ENCODE results near the gene ROR2. TPM values are rescaled to one million over a fixed set of nuclear protein-coding genes. Genes with fewer than 3 reads are reported as not detected.

ROR2 gene
- total RNA-seq, 1 experiment from 2014 or later, result 0.84 TPM

DNA sequence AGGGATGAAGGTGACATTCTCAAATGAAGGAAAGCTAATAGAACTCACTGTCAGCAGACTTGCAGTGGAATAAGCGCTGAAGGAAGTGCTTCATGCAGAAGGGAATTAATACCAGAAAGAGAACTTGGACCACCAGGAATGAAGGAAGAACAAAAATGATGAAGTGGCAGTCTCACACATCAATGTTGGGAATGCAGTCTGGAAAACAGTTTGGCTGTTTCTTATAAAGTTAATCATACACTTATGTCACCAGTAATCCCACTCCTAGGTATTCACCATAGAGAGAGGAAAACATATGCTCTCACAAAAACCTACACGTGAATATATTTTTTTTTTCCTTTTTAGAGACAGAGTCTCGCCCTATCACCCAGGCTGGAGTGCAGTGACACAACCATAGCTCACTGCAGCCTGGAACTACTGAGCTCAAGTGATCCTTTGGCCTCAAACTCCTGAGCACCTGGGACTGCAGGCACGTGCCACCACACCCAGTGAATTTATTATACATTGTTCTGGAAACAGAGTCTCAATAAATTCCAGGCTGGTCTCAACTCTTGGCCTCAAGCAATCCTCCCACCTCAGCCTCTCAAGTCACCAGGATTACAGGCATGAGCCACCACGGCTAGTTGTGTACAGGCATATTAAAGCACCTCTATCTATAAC is 81.2 kb downstream of the ROR2 start:
- Mint-ChIP-seq H3K27ac (ENCODE audit: low read depth, unreplicated experiment) (no peak overlapping the region), H3K36me3 (ENCODE audit: insufficient read depth, unreplicated experiment) (no peaks in the 10 kb centered on the region), H3K27me3 (ENCODE audit: insufficient read depth, unreplicated experiment) (peaks cover 53% of the 10 kb centered on the region), H3K9me3 (ENCODE audit: unreplicated experiment) (no peaks in the 10 kb centered on the region), H3K4me3 (ENCODE audit: unreplicated experiment) (no peak overlapping the region), H3K4me1 (ENCODE audit: insufficient read depth, unreplicated experiment) (no peaks in the 10 kb centered on the region)
- TF ChIP-seq, protein P1, sequence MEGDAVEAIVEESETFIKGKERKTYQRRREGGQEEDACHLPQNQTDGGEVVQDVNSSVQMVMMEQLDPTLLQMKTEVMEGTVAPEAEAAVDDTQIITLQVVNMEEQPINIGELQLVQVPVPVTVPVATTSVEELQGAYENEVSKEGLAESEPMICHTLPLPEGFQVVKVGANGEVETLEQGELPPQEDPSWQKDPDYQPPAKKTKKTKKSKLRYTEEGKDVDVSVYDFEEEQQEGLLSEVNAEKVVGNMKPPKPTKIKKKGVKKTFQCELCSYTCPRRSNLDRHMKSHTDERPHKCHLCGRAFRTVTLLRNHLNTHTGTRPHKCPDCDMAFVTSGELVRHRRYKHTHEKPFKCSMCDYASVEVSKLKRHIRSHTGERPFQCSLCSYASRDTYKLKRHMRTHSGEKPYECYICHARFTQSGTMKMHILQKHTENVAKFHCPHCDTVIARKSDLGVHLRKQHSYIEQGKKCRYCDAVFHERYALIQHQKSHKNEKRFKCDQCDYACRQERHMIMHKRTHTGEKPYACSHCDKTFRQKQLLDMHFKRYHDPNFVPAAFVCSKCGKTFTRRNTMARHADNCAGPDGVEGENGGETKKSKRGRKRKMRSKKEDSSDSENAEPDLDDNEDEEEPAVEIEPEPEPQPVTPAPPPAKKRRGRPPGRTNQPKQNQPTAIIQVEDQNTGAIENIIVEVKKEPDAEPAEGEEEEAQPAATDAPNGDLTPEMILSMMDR (IDR thresholded peaks at IDR 0.05; ENCODE audit: unreplicated experiment), result no peak
- intact Hi-C loops (cut with micrococcal nuclease), result no loop called here
- ChIA-PET CTCF (interaction anchor here (0.6 kb wide), 1 partner anchor 151 kb away, joined by 3 read pairs; no protein-coding TSS in a partner anchor), POLR2A (no interaction called here)
- BruUV-seq (replicated peaks), result no TSS peak
- DNase-seq (ENCODE audit: unreplicated experiment), result no peak

DNA sequence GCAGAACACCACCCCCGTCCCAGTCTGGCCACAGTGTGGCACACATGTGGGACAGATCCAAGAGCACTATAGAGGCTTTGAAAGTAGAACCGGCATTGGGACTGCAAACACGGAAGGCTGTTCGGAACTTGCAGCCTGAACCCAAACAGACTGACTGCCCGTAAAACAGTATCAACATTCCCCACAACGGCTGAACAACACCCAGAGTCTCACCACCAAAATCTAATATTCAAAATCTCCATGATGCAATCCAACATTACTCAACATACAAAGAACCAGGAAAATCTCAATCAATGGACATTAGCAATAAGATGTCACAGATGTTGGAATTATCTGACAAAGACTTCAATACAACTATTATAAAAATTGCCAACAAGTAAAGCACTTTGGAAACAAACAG is 82.3 kb downstream of the ROR2 start:
- ChIA-PET CTCF (no interaction called here), POLR2A (no interaction called here)
- no peak for DNase-seq (ENCODE audit: unreplicated experiment)
- no peak overlapping the region for H3K4me3 Mint-ChIP-seq (ENCODE audit: unreplicated experiment)
- TF ChIP-seq, protein P1 (IDR thresholded peaks at IDR 0.05; ENCODE audit: unreplicated experiment), result no peak
- H3K9me3 Mint-ChIP-seq (ENCODE audit: unreplicated experiment), result no peaks in the 10 kb centered on the region
- H3K36me3 Mint-ChIP-seq (ENCODE audit: insufficient read depth, unreplicated experiment), result no peaks in the 10 kb centered on the region
- H3K27ac Mint-ChIP-seq (ENCODE audit: low read depth, unreplicated experiment), result no peak overlapping the region
- intact Hi-C loops (cut with micrococcal nuclease), result no loop called here
- BruUV-seq (replicated peaks), result no TSS peak
- H3K27me3 Mint-ChIP-seq (ENCODE audit: insufficient read depth, unreplicated experiment), result peaks cover 64% of the 10 kb centered on the region
- H3K4me1 Mint-ChIP-seq (ENCODE audit: insufficient read depth, unreplicated experiment), result no peaks in the 10 kb centered on the region

DNA sequence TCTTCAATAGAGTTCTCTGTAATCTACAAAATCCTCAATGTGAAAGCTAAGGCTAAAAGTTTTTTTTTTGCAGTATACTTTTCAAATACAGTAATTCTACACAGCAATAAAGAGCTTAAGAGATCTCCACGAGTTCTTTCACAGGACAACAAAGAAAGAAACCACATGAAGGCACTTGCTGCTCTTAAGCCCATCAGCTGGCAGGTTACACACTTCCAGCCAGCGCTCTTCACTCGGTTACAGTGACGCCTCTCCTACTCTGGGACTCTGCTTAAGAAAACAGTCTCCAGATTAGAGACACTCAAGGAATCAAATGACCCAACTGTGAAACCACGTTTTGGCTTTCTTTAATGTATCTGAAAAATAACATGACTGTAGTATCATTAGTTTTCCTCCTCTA is 85.0 kb downstream of the ROR2 start:
- Mint-ChIP-seq H3K4me1 (ENCODE audit: insufficient read depth, unreplicated experiment) (no peaks in the 10 kb centered on the region), H3K4me3 (ENCODE audit: unreplicated experiment) (no peak overlapping the region), H3K27me3 (ENCODE audit: insufficient read depth, unreplicated experiment) (peaks cover 49% of the 10 kb centered on the region), H3K9me3 (ENCODE audit: unreplicated experiment) (no peaks in the 10 kb centered on the region), H3K27ac (ENCODE audit: low read depth, unreplicated experiment) (no peak overlapping the region), H3K36me3 (ENCODE audit: insufficient read depth, unreplicated experiment) (no peaks in the 10 kb centered on the region)
- intact Hi-C loops (cut with micrococcal nuclease), result no loop called here
- POLR2A ChIA-PET, result no interaction called here
- DNase-seq (ENCODE audit: unreplicated experiment), result no peak
- CTCF ChIA-PET, result no interaction called here
- TF ChIP-seq, protein P1 (IDR thresholded peaks at IDR 0.05; ENCODE audit: unreplicated experiment), result no peak
- BruUV-seq (replicated peaks), result no TSS peak

DNA sequence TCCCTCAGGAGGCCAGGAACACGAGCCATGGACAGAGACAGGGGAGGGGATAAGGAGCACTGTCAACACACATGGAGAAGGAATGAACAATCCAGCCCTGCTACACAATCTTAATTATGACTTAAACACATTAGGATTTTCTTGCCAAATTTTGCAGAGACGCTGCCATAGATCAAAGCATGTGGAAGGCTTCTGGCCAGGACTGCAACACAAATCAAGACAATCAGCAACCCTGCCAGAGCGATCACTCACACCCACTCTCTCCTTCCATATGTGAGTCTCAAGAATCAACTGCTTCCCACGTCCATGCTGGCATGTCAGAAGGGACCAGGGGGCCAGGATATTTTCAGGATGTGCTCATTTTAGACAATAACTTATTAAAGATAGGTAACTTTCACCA is 85.6 kb downstream of the ROR2 start:
- peaks cover 42% of the 10 kb centered on the region for H3K27me3 Mint-ChIP-seq (ENCODE audit: insufficient read depth, unreplicated experiment)
- no peak for DNase-seq (ENCODE audit: unreplicated experiment)
- POLR2A ChIA-PET, result no interaction called here
- CTCF ChIA-PET, result no interaction called here
- H3K9me3 Mint-ChIP-seq (ENCODE audit: unreplicated experiment), result no peaks in the 10 kb centered on the region
- BruUV-seq (replicated peaks), result no TSS peak
- H3K36me3 Mint-ChIP-seq (ENCODE audit: insufficient read depth, unreplicated experiment), result no peaks in the 10 kb centered on the region
- intact Hi-C loops (cut with micrococcal nuclease), result no loop called here
- H3K27ac Mint-ChIP-seq (ENCODE audit: low read depth, unreplicated experiment), result no peak overlapping the region
- TF ChIP-seq, protein P1 (IDR thresholded peaks at IDR 0.05; ENCODE audit: unreplicated experiment), result no peak
- no peaks in the 10 kb centered on the region for H3K4me1 Mint-ChIP-seq (ENCODE audit: insufficient read depth, unreplicated experiment)
- no peak overlapping the region for H3K4me3 Mint-ChIP-seq (ENCODE audit: unreplicated experiment)
